Colonic mucosa (tissue), 4 donors: Measurements from ENCODE around the gene ETNK2. TPM values are rescaled to one million over a fixed set of nuclear protein-coding genes. Genes with fewer than 3 reads are reported as not detected.

Experiments
- DNase-seq: peaks from one replicate; pipeline ENCODE4 v3.0.0-alpha.2; 2020
- H3K27ac ChIP-seq: fragments of 200-600 bp; one replicate; pipeline ENCODE4 v1.8.0; 2021
- H3K27me3 ChIP-seq: fragments of 200-600 bp; one replicate; pipeline ENCODE4 v1.8.0; 2021
- H3K36me3 ChIP-seq: fragments of 200-600 bp; one replicate; pipeline ENCODE4 v1.8.0; 2021
- H3K4me1 ChIP-seq: fragments of 200-600 bp; one replicate; pipeline ENCODE4 v1.8.0; 2021; ENCODE audit warnings: mild to moderate bottlenecking
- H3K4me3 ChIP-seq: fragments of 200-600 bp; one replicate; pipeline ENCODE4 v1.8.0; 2021
- H3K9ac ChIP-seq, 2 donors: one replicate each; pipeline ENCODE4 v1.7.0; 2013; ENCODE audit warnings: control low read depth in 2 of 2, low read depth in 2 of 2, low read length in 2 of 2
- H3K9me3 ChIP-seq: fragments of 200-600 bp; one replicate; pipeline ENCODE4 v1.8.0; 2021
- intact Hi-C: fragments of 100-400 bp; cut with DNase I; formaldehyde crosslinking; loops from one replicate; pipeline ENCODE4 v1.14.1; 2022
- total RNA-seq, 2 donors: library from RNA; stranded (reverse); fragmentation: NEBNext Ultra II Directional in 1 of 2; extraction: Animal tissue kit (Norgen Biotek cat#: 25700) in 1 of 2; gene quantifications; one replicate each; pipeline ENCODE4 v1.2.1, GENCODE V29; 2021
- TF ChIP-seq, protein P1 (sequence below): fragments of 200-600 bp; IDR thresholded peaks from one replicate; pipeline ENCODE4 v1.8.0; 2022; ENCODE audit warnings: antibody characterized with exemption, mild to moderate bottlenecking
- donor health status: healthy.
- donor health status: DM: no; HTN: no; CAD: no.
- donor health status: DM: no; HTN: no; CAD: no.

Gene ETNK2
- total RNA-seq, 2 donors from 2014 or later: 0.40 to 1.2 TPM

DNA sequence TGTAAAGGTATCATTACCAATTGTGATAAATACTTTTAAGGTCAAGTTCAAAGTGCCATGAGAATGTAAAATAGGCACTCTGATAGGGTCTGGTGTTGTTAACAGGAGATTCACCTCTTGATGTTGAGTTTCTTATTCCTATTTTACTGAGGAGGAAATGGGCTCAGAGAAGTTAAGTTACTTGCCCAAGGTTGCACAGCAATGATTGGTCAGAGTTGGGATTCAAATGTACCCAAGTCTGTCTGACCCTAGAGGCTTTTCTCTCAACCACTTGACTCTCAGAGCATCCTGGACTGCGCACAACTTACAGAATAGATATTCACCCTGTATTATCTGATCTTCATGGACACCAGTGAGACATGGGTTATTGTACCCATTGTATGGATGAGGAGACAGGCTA is 45.0 kb downstream of the ETNK2 start:
- no peak overlapping the region for H3K27ac ChIP-seq
- H3K4me3 ChIP-seq: no peak overlapping the region
- no peaks in the 10 kb centered on the region for H3K9me3 ChIP-seq
- no peaks in the 10 kb centered on the region for H3K27me3 ChIP-seq
- DNase-seq: no peak
- peaks cover 17% of the 10 kb centered on the region for H3K4me1 ChIP-seq
- TF ChIP-seq, protein P1, sequence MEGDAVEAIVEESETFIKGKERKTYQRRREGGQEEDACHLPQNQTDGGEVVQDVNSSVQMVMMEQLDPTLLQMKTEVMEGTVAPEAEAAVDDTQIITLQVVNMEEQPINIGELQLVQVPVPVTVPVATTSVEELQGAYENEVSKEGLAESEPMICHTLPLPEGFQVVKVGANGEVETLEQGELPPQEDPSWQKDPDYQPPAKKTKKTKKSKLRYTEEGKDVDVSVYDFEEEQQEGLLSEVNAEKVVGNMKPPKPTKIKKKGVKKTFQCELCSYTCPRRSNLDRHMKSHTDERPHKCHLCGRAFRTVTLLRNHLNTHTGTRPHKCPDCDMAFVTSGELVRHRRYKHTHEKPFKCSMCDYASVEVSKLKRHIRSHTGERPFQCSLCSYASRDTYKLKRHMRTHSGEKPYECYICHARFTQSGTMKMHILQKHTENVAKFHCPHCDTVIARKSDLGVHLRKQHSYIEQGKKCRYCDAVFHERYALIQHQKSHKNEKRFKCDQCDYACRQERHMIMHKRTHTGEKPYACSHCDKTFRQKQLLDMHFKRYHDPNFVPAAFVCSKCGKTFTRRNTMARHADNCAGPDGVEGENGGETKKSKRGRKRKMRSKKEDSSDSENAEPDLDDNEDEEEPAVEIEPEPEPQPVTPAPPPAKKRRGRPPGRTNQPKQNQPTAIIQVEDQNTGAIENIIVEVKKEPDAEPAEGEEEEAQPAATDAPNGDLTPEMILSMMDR: no peak
- H3K36me3 ChIP-seq: no peaks in the 10 kb centered on the region
- intact Hi-C loops: no loop called here
- no peak overlapping the region for H3K9ac ChIP-seq

DNA sequence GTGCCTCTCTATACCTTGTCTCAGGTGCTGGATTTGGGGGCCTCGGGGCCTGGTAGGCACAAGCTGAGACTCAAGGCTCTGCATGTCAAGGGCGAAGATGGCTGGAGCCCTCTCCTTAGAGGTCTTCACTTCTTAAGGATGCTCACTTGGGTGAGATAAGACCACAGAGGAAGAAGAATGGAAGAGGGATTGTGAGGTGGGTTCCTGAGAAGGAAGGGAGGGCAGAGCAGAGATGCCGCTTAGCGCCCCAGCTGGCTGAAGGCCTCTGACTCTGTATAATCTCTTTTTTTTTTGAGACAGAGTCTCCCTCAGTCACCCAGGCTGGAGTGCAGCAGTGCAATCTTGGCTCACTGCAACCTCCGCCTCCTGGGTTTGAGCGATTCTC is 46.7 kb downstream of the ETNK2 start:
- intact Hi-C loops: no loop called here
- peaks cover 17% of the 10 kb centered on the region for H3K4me1 ChIP-seq
- H3K9ac ChIP-seq: no peak overlapping the region
- H3K36me3 ChIP-seq: no peaks in the 10 kb centered on the region
- TF ChIP-seq, protein P1: no peak
- H3K4me3 ChIP-seq: no peak overlapping the region
- no peak for DNase-seq
- no peaks in the 10 kb centered on the region for H3K27me3 ChIP-seq
- H3K27ac ChIP-seq: no peak overlapping the region
- no peaks in the 10 kb centered on the region for H3K9me3 ChIP-seq

DNA sequence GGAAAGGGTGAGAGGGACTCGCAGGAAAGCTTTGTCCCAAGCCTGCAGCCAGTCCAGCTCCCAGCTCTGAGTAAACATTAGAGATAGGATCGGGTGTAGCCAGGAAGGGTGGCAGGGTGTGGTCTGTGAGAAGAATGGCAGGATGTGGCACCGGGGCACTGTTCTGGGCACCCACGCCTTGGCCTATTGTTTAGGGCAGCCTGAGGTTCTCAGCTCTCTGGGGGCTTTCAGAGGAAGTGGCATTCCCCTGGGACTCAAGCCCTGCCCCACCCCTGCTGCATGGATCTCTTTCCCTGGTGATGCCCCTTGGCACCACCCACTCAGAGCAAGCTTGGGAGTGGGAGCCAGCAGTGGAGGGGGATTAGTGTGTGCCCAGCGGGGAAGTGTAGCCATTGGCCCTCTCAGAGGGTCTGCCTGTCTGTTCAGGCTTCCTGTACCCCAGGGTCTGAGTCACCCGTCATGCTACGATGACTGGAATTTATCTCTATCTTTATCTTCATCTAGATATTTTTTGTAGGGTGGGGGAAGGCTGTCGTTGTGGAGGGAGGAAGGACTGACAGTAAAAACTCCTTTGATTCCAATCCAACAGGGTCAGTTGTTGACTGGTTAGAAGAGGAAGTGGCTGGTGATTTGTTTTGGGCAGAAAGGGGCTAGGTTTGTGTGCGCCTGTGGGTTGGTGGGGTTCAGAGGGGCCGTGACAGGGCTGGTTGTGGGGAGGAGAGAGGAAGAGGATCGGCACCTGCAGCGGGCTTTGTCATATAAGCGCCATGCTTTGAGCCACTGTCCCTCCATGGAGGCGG is 47.3 kb downstream of the ETNK2 start:
- Histone ChIP-seq H3K27ac (peak overlapping the region; percentile 57), H3K36me3 (no peaks in the 10 kb centered on the region), H3K4me3 (no peak overlapping the region), H3K27me3 (no peaks in the 10 kb centered on the region), H3K9me3 (no peaks in the 10 kb centered on the region), H3K4me1 (peaks cover 17% of the 10 kb centered on the region), H3K9ac (no peak overlapping the region)
- DNase-seq: peak; percentile 81
- intact Hi-C loops: no loop called here
- TF ChIP-seq, protein P1: no peak

DNA sequence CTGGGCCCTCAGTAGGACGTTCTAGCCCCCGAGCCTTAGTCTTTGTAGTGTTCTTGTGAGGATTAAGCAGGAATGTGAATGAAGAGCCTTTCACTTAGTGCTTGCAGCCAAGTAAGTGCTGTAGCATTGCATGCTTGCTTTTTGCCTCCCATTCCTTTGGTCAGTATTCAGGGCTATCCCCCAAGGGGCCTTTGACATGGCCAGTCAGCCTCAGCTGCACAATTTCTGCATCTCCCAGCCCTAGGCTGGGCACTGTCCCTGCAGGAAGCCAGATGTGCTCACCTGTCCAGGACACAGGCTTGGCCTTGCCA is 48.5 kb downstream of the ETNK2 start:
- no peaks in the 10 kb centered on the region for H3K36me3 ChIP-seq
- H3K27ac ChIP-seq: peak overlapping the region; percentile 57
- H3K4me3 ChIP-seq: no peak overlapping the region
- no peak overlapping the region for H3K9ac ChIP-seq
- no peaks in the 10 kb centered on the region for H3K9me3 ChIP-seq
- no peaks in the 10 kb centered on the region for H3K27me3 ChIP-seq
- DNase-seq: no peak
- TF ChIP-seq, protein P1: no peak
- intact Hi-C loops: no loop called here
- peaks cover 17% of the 10 kb centered on the region for H3K4me1 ChIP-seq

DNA sequence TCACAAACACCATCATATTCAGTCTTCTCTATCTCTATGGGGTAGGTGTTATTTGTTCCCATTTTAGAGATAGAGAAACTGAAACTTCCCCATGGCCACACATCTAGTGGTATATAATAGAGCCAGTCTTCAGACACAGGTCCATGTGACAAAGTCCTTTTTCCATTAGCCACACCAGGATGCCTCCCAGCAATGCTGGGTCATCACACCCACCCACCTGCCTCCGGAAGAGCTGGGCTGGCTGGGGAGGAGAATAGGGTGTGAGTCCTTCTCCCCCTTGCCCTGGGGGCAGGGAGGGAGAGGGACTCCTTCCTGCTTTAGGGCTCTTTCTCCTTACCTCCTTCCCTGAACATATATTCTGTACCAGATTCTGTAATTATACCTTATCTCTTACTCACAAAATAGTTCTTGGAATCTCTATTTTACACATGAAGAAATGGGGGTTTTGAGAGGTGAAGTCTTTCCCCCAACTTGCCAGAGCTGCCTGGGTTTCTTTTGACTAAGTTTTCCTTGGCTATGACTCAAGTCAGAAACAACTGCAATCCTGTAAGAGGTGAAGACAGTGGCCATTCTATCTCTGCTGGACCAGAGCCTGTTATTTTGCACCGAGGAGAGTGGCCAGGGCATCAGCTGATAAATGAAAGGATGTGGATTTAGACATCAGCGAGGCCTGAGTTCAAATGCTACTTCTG is 49.0 kb downstream of the ETNK2 start:
- Histone ChIP-seq H3K9me3 (no peaks in the 10 kb centered on the region), H3K27ac (peak overlapping the region; percentile 57), H3K36me3 (no peaks in the 10 kb centered on the region), H3K9ac (no peak overlapping the region), H3K4me3 (no peak overlapping the region), H3K27me3 (no peaks in the 10 kb centered on the region), H3K4me1 (peaks cover 17% of the 10 kb centered on the region)
- DNase-seq: no peak
- intact Hi-C loops: no loop called here
- TF ChIP-seq, protein P1: no peak
